Parathyroid adenoma (tissue), 2 donors: Measurements from ENCODE around the gene PAEP.
"Not testable (repeated sequence)": the region's sequence is repeated elsewhere in the genome, so short reads cannot be mapped to it uniquely, and the experiment has no call there.

ENCODE experiments used
- H2AFZ ChIP-seq: fragments of 300-600 bp; sonication (generic); one replicate; pipeline ENCODE4 v1.7.0; 2017; ENCODE audit warnings: antibody characterized with exemption, mild to moderate bottlenecking
- H3K27ac ChIP-seq: fragments of 300-600 bp; sonication (generic); one replicate; pipeline ENCODE4 v1.7.0; 2017
- H3K27me3 ChIP-seq: fragments of 300-600 bp; sonication (generic); one replicate; pipeline ENCODE4 v1.7.0; 2017; ENCODE audit warnings: low read length; ENCODE audit not compliant: control insufficient read depth, insufficient read depth
- H3K36me3 ChIP-seq: fragments of 300-600 bp; sonication (generic); one replicate; pipeline ENCODE4 v1.7.0; 2017; ENCODE audit warnings: low read length; ENCODE audit not compliant: control insufficient read depth, insufficient read depth
- H3K4me1 ChIP-seq: fragments of 300-600 bp; sonication (generic); one replicate; pipeline ENCODE4 v1.7.0; 2017; ENCODE audit warnings: control low read depth
- H3K4me2 ChIP-seq: fragments of 300-600 bp; sonication (generic); one replicate; pipeline ENCODE4 v1.7.0; 2017; ENCODE audit warnings: low read length
- H3K4me3 ChIP-seq: fragments of 300-600 bp; sonication (generic); one replicate; pipeline ENCODE4 v1.7.0; 2017; ENCODE audit warnings: low read depth, low read length
- H3K79me2 ChIP-seq: fragments of 300-600 bp; sonication (generic); one replicate; pipeline ENCODE4 v1.7.0; 2017; ENCODE audit warnings: control low read depth
- H3K9ac ChIP-seq: fragments of 300-600 bp; sonication (generic); one replicate; pipeline ENCODE4 v1.7.0; 2017; ENCODE audit warnings: mild to moderate bottlenecking
- H3K9me3 ChIP-seq: fragments of 300-600 bp; sonication (generic); one replicate; pipeline ENCODE4 v1.7.0; 2017; ENCODE audit warnings: low read length; ENCODE audit not compliant: control insufficient read depth
- CTCF ChIP-seq: fragments of 300-600 bp; sonication (generic); IDR thresholded peaks from one replicate; pipeline ENCODE4 v1.7.0; 2017; ENCODE audit warnings: antibody characterized with exemption, mild to moderate bottlenecking
- donor health status: primary hyperparathyroidism.

PAEP gene

GRCh38 chr9:135561391-135562234, at the start of gene PAEP:
Gene PAEP, plus strand, starts transcription at chr9:135561756.
- no peak within 1 kb of the TSS for H2AFZ ChIP-seq
- H3K36me3 ChIP-seq: no peaks in the 10 kb centered on the region
- H3K27ac ChIP-seq: no peak within 1 kb of the TSS
- H3K9me3 ChIP-seq: no peaks in the 10 kb centered on the region
- H3K9ac ChIP-seq: no peak within 1 kb of the TSS
- no peak within 1 kb of the TSS for H3K4me2 ChIP-seq
- TF ChIP-seq CTCF: no peak
- H3K4me1 ChIP-seq: no peaks in the 10 kb centered on the region
- H3K4me3 ChIP-seq: no peak within 1 kb of the TSS
- no peaks in the 10 kb centered on the region for H3K79me2 ChIP-seq
- no peaks in the 10 kb centered on the region for H3K27me3 ChIP-seq

GRCh38 chr9:135512241-135512603, 49.3 kb upstream of the PAEP start:
- no peaks in the 10 kb centered on the region for H3K27me3 ChIP-seq
- H3K36me3 ChIP-seq: no peaks in the 10 kb centered on the region
- H3K4me2 ChIP-seq: no peak overlapping the region
- H3K79me2 ChIP-seq: no peaks in the 10 kb centered on the region
- no peaks in the 10 kb centered on the region for H3K4me1 ChIP-seq
- H3K4me3 ChIP-seq: no peak overlapping the region
- no peak overlapping the region for H3K9ac ChIP-seq
- no peak overlapping the region for H3K27ac ChIP-seq
- H3K9me3 ChIP-seq: no peaks in the 10 kb centered on the region
- no peak overlapping the region for H2AFZ ChIP-seq
- TF ChIP-seq CTCF: no peak

GRCh38 chr9:135512904-135513303, 48.7 kb upstream of the PAEP start:
- Histone ChIP-seq H3K4me1 (no peaks in the 10 kb centered on the region), H3K27me3 (no peaks in the 10 kb centered on the region), H2AFZ (no peak overlapping the region), H3K9me3 (no peaks in the 10 kb centered on the region), H3K4me3 (no peak overlapping the region), H3K9ac (no peak overlapping the region), H3K79me2 (no peaks in the 10 kb centered on the region), H3K36me3 (no peaks in the 10 kb centered on the region), H3K27ac (no peak overlapping the region), H3K4me2 (no peak overlapping the region)
- no peak for TF ChIP-seq CTCF

GRCh38 chr9:135513351-135513846, 48.2 kb upstream of the PAEP start:
- Histone ChIP-seq H3K9ac (no peak overlapping the region), H2AFZ (no peak overlapping the region), H3K27ac (no peak overlapping the region), H3K36me3 (no peaks in the 10 kb centered on the region), H3K9me3 (no peaks in the 10 kb centered on the region), H3K79me2 (no peaks in the 10 kb centered on the region), H3K4me3 (no peak overlapping the region), H3K4me2 (no peak overlapping the region), H3K4me1 (no peaks in the 10 kb centered on the region), H3K27me3 (no peaks in the 10 kb centered on the region)
- no peak for TF ChIP-seq CTCF

- not testable (repeated sequence) for H3K4me1 ChIP-seq, H3K79me2 ChIP-seq, H3K27ac ChIP-seq, H3K4me2 ChIP-seq, H3K27me3 ChIP-seq, H3K4me3 ChIP-seq, H2AFZ ChIP-seq, H3K9me3 ChIP-seq, H3K9ac ChIP-seq, H3K36me3 ChIP-seq
Measured at GRCh38 chr9:135513906-135514305, 47.6 kb upstream of the PAEP start.
